Measurements from ENCODE around the gene GDF10.

DNA sequence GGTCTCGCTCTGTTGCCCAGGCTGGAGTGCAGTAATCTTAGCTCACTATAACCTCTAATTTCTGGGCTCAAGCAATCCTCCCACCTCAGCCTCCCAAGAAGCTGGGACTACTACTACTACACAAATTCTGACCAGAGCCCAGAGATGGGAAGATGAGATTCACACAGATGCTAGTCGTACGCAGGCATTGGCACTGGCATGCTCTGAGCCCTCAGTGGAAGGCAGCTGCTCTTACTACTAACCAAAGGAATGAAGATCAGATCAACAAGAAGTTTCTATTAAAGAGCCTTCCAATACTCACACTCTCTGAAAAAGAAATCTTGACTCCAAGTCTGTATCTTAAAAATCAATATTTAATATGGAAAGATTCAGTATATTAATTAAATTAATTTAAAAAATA, 32.9 kb downstream of the GDF10 start:
- TF ChIP-seq, protein P1, sequence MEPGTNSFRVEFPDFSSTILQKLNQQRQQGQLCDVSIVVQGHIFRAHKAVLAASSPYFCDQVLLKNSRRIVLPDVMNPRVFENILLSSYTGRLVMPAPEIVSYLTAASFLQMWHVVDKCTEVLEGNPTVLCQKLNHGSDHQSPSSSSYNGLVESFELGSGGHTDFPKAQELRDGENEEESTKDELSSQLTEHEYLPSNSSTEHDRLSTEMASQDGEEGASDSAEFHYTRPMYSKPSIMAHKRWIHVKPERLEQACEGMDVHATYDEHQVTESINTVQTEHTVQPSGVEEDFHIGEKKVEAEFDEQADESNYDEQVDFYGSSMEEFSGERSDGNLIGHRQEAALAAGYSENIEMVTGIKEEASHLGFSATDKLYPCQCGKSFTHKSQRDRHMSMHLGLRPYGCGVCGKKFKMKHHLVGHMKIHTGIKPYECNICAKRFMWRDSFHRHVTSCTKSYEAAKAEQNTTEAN (CRISPR knock-in tag; conservative IDR thresholded peaks at IDR 0.05), result no peak
- no peak for TF ChIP-seq GABPA (IDR thresholded peaks at IDR 0.05; ENCODE audit: low read depth, low read length)
- no peak for TF ChIP-seq GABPA (CRISPR knock-in tag; IDR thresholded peaks at IDR 0.05; ENCODE audit: low read depth)
- TF ChIP-seq, protein P2, sequence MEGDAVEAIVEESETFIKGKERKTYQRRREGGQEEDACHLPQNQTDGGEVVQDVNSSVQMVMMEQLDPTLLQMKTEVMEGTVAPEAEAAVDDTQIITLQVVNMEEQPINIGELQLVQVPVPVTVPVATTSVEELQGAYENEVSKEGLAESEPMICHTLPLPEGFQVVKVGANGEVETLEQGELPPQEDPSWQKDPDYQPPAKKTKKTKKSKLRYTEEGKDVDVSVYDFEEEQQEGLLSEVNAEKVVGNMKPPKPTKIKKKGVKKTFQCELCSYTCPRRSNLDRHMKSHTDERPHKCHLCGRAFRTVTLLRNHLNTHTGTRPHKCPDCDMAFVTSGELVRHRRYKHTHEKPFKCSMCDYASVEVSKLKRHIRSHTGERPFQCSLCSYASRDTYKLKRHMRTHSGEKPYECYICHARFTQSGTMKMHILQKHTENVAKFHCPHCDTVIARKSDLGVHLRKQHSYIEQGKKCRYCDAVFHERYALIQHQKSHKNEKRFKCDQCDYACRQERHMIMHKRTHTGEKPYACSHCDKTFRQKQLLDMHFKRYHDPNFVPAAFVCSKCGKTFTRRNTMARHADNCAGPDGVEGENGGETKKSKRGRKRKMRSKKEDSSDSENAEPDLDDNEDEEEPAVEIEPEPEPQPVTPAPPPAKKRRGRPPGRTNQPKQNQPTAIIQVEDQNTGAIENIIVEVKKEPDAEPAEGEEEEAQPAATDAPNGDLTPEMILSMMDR (CRISPR knock-in tag; IDR thresholded peaks at IDR 0.05), result no peak
- TF ChIP-seq, protein P3, sequence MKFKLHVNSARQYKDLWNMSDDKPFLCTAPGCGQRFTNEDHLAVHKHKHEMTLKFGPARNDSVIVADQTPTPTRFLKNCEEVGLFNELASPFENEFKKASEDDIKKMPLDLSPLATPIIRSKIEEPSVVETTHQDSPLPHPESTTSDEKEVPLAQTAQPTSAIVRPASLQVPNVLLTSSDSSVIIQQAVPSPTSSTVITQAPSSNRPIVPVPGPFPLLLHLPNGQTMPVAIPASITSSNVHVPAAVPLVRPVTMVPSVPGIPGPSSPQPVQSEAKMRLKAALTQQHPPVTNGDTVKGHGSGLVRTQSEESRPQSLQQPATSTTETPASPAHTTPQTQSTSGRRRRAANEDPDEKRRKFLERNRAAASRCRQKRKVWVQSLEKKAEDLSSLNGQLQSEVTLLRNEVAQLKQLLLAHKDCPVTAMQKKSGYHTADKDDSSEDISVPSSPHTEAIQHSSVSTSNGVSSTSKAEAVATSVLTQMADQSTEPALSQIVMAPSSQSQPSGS (CRISPR knock-in tag; IDR thresholded peaks at IDR 0.05), result no peak
- TF ChIP-seq BCL6 (CRISPR knock-in tag; IDR thresholded peaks at IDR 0.05), result no peak
- TF ChIP-seq HDAC6 (IDR thresholded peaks at IDR 0.05; ENCODE audit: low read depth, low read length), result no peak
- TF ChIP-seq ZNF430 (CRISPR knock-in tag; IDR thresholded peaks at IDR 0.05), result no peak
- TF ChIP-seq GTF2F1 (IDR thresholded peaks at IDR 0.05; ENCODE audit: low read length), result no peak

All from HepG2 (cell line).